Caco-2 (cell line): ENCODE results near the gene USF1. TPM values are rescaled to one million over a fixed set of nuclear protein-coding genes. Genes with fewer than 3 reads are reported as not detected.
A peak's percentile ranks its signal among the peaks of the same experiment; 100 is the strongest.

Experiments
- BruUV-seq: library from RNA; stranded (reverse); fragments of 400-500 nt; replicated peaks from 2 replicates; lab custom pipeline; 2021; lab: Mats Ljungman, UMichigan
- CTCF ChIA-PET: fragments of 300-600 bp; sonication (Branson Sonifier 250); formaldehyde crosslinking; loops from one replicate; lab custom pipeline; 2022; ENCODE audit warnings: antibody characterized with exemption; lab: Charles Lee
- POLR2A ChIA-PET: fragments of 300-600 bp; sonication (Branson Sonifier 250); formaldehyde crosslinking; loops from one replicate; lab custom pipeline; 2022; ENCODE audit warnings: antibody characterized with exemption; lab: Charles Lee
- DNase-seq, 2 experiments: peaks; one replicate each; pipeline versions ENCODE4 v3.0.0 to v3.0.0-alpha.2; 2020 to 2022
- H3K27me3 ChIP-seq: replicated peaks from 2 replicates; pipeline ENCODE4 v1.6.0; 2011; ENCODE audit warnings: low read length; ENCODE audit not compliant: control insufficient read depth, insufficient read depth
- H3K36me3 ChIP-seq: 2 replicates; pipeline ENCODE4 v1.5.1; 2011; ENCODE audit warnings: low read length; ENCODE audit not compliant: control insufficient read depth, insufficient read depth
- H3K4me1 ChIP-seq: fragments of 250-450 bp; sonication (Bioruptor Pico); 2 replicates; pipeline ENCODE4 v1.5.1; 2020; ENCODE audit warnings: mild to moderate bottlenecking
- H3K4me3 ChIP-seq: 2 replicates; pipeline ENCODE4 v1.5.1; 2011; ENCODE audit warnings: low read depth, mild to moderate bottlenecking, control low read depth, low read length
- H3K9me3 ChIP-seq: fragments of 250-450 bp; sonication (Bioruptor Pico); 2 replicates; pipeline ENCODE4 v1.5.1; 2020; ENCODE audit warnings: mild to moderate bottlenecking, moderate library complexity
- H3K27ac Mint-ChIP-seq: one replicate; pipeline ENCODE4 v1.8.0; 2022; ENCODE audit warnings: mixed read lengths; ENCODE audit not compliant: unreplicated experiment
- H3K27me3 Mint-ChIP-seq: one replicate; pipeline ENCODE4 v1.8.0; 2022; ENCODE audit warnings: mixed read lengths; ENCODE audit not compliant: insufficient read depth, unreplicated experiment
- H3K36me3 Mint-ChIP-seq: one replicate; pipeline ENCODE4 v1.8.0; 2022; ENCODE audit warnings: mild to moderate bottlenecking, mixed read lengths; ENCODE audit not compliant: insufficient read depth, unreplicated experiment
- H3K4me1 Mint-ChIP-seq: one replicate; pipeline ENCODE4 v1.8.0; 2022; ENCODE audit warnings: low read depth, mixed read lengths; ENCODE audit not compliant: unreplicated experiment
- H3K4me3 Mint-ChIP-seq: one replicate; pipeline ENCODE4 v1.8.0; 2022; ENCODE audit warnings: mild to moderate bottlenecking, moderate library complexity, mixed read lengths; ENCODE audit not compliant: unreplicated experiment
- H3K9me3 Mint-ChIP-seq: one replicate; pipeline ENCODE4 v1.8.0; 2022; ENCODE audit warnings: mixed read lengths; ENCODE audit not compliant: unreplicated experiment
- CTCF ChIP-seq, 2 experiments: fragments of 200-600 bp in 1 of 2; IDR thresholded peaks; 1 replicate in 1 of 2; 2 replicates in 1 of 2; pipeline versions ENCODE4 v1.5.1 to v1.8.0; 2011 to 2022; ENCODE audit warnings: antibody characterized with exemption in 1 of 2, control low read depth in 1 of 2, inconsistent platforms in 1 of 2, low read depth in 1 of 2, low read length in 1 of 2, mild to moderate bottlenecking in 1 of 2, moderate library complexity in 1 of 2; ENCODE audit not compliant: insufficient read depth in 1 of 2, severe bottlenecking in 1 of 2, unreplicated experiment in 1 of 2
- intact Hi-C: fragments of 100-400 bp; cut with micrococcal nuclease; formaldehyde crosslinking; loops from one replicate; pipeline ENCODE4 v1.10.0; 2022; ENCODE audit not compliant: unreplicated experiment
- total RNA-seq: library from RNA; stranded (reverse); gene quantifications from 2 replicates; pipeline ENCODE4 v1.2.3, GENCODE V29; 2022

USF1 gene
- total RNA-seq, 1 experiment from 2014 or later, result 49.7 TPM

GRCh38 chr1:161084597-161084988 lies 38.8 kb upstream of the USF1 start:
- DNase-seq, result no peak
- intact Hi-C loops, result no loop called here
- no peak for TF ChIP-seq CTCF (IDR thresholded peaks at IDR 0.05; ENCODE audit: insufficient read depth in 1 of 2, low read depth in 1 of 2, low read length in 1 of 2, severe bottlenecking in 1 of 2, unreplicated experiment in 1 of 2)
- Mint-ChIP-seq H3K27ac (peak overlapping the region; percentile 67), H3K36me3 (peaks cover 7% of the 10 kb centered on the region), H3K9me3 (no peaks in the 10 kb centered on the region), H3K27me3 (no peaks in the 10 kb centered on the region), H3K4me1 (peaks cover 37% of the 10 kb centered on the region), H3K4me3 (peak overlapping the region; percentile 26)
- Histone ChIP-seq H3K9me3 (no peaks in the 10 kb centered on the region), H3K4me3 (no peak overlapping the region), H3K27me3 (no peaks in the 10 kb centered on the region), H3K4me1 (peaks cover 47% of the 10 kb centered on the region), H3K36me3 (no peaks in the 10 kb centered on the region)
- POLR2A ChIA-PET, result interaction anchor here (1.9 kb wide), 1 partner anchor 39 kb away, joined by 10 read pairs; the partner anchor contains the start of gene USF1
- CTCF ChIA-PET, result interaction anchor here (1.0 to 3.3 kb wide), 2 partner anchors 13 kb away, joined by 3 to 15 read pairs; partner anchors contain the start of gene KLHDC9
- no TSS peak for BruUV-seq

- intact Hi-C loops, result no loop called here
- Mint-ChIP-seq H3K4me1 (peaks cover 37% of the 10 kb centered on the region), H3K36me3 (peaks cover 7% of the 10 kb centered on the region), H3K27ac (peak overlapping the region; percentile 67), H3K4me3 (peak overlapping the region; percentile 26), H3K27me3 (no peaks in the 10 kb centered on the region), H3K9me3 (no peaks in the 10 kb centered on the region)
- no peak for TF ChIP-seq CTCF (IDR thresholded peaks at IDR 0.05; ENCODE audit: insufficient read depth in 1 of 2, low read depth in 1 of 2, low read length in 1 of 2, severe bottlenecking in 1 of 2, unreplicated experiment in 1 of 2)
- BruUV-seq, result TSS peak; percentile 84
- POLR2A ChIA-PET, result interaction anchor here (0.6 to 1.9 kb wide), 3 partner anchors 38 to 180 kb away, joined by 4 to 10 read pairs (median 5); partner anchors contain the start of genes F11R and USF1
- peaks cover 43% of the 10 kb centered on the region for H3K4me1 ChIP-seq
- no peaks in the 10 kb centered on the region for H3K27me3 ChIP-seq
- no peak overlapping the region for H3K4me3 ChIP-seq
- CTCF ChIA-PET, result interaction anchor here (1.0 to 3.3 kb wide), 2 partner anchors 12 to 13 kb away, joined by 3 to 15 read pairs; partner anchors contain the start of gene KLHDC9
- H3K9me3 ChIP-seq, result no peaks in the 10 kb centered on the region
- DNase-seq, result peak in 1 of 2 experiments; percentile 24
- no peaks in the 10 kb centered on the region for H3K36me3 ChIP-seq
Measured at GRCh38 chr1:161083748-161084596, 38.2 kb upstream of the USF1 start.

GRCh38 chr1:161082996-161083747 lies 37.4 kb upstream of the USF1 start:
- Histone ChIP-seq H3K36me3 (no peaks in the 10 kb centered on the region), H3K27me3 (no peaks in the 10 kb centered on the region), H3K4me1 (peaks cover 43% of the 10 kb centered on the region), H3K4me3 (no peak overlapping the region), H3K9me3 (no peaks in the 10 kb centered on the region)
- intact Hi-C loops, result no loop called here
- H3K27me3 Mint-ChIP-seq, result no peaks in the 10 kb centered on the region
- H3K27ac Mint-ChIP-seq, result peak overlapping the region; percentile 67
- ChIA-PET CTCF (no interaction called here), POLR2A (interaction anchor here (0.6 to 1.9 kb wide), 3 partner anchors 37 to 180 kb away, joined by 4 to 10 read pairs (median 5); partner anchors contain the start of genes F11R and USF1)
- peaks cover 7% of the 10 kb centered on the region for H3K36me3 Mint-ChIP-seq
- H3K4me1 Mint-ChIP-seq, result peaks cover 37% of the 10 kb centered on the region
- no peaks in the 10 kb centered on the region for H3K9me3 Mint-ChIP-seq
- DNase-seq, result peak; percentile 92 to 95
- TSS peak; percentile 85 for BruUV-seq
- peak overlapping the region; percentile 9 for H3K4me3 Mint-ChIP-seq
- TF ChIP-seq CTCF (IDR thresholded peaks at IDR 0.05; ENCODE audit: insufficient read depth in 1 of 2, low read depth in 1 of 2, low read length in 1 of 2, severe bottlenecking in 1 of 2, unreplicated experiment in 1 of 2), result no peak
